ENCODE measurements around the gene SHC3.

GRCh38 chr9:89165880-89166279 is 12.7 kb downstream of the SHC3 start:
- TF ChIP-seq POLR2A (IDR thresholded peaks at IDR 0.05; ENCODE audit: extremely low read depth, insufficient read length): no peak
- TF ChIP-seq, protein P1, sequence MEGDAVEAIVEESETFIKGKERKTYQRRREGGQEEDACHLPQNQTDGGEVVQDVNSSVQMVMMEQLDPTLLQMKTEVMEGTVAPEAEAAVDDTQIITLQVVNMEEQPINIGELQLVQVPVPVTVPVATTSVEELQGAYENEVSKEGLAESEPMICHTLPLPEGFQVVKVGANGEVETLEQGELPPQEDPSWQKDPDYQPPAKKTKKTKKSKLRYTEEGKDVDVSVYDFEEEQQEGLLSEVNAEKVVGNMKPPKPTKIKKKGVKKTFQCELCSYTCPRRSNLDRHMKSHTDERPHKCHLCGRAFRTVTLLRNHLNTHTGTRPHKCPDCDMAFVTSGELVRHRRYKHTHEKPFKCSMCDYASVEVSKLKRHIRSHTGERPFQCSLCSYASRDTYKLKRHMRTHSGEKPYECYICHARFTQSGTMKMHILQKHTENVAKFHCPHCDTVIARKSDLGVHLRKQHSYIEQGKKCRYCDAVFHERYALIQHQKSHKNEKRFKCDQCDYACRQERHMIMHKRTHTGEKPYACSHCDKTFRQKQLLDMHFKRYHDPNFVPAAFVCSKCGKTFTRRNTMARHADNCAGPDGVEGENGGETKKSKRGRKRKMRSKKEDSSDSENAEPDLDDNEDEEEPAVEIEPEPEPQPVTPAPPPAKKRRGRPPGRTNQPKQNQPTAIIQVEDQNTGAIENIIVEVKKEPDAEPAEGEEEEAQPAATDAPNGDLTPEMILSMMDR (IDR thresholded peaks at IDR 0.05; ENCODE audit: low read depth, low read length): no peak

Data from NB4 (cell line).